ENCODE measurements around the gene SYT1.
"Not testable (repeated sequence)": the region's sequence is repeated elsewhere in the genome, so short reads cannot be mapped to it uniquely, and the experiment has no call there.

The SYT1 gene

GRCh38 chr12:79156846-79157463 lies 292.4 kb downstream of the SYT1 start:
- DNase-seq: no peak

- DNase-seq: no peak
Observed at GRCh38 chr12:79161249-79161934, 296.8 kb downstream of the SYT1 start.

- DNase-seq: no peak
Observed at GRCh38 chr12:79162147-79162772, 297.7 kb downstream of the SYT1 start.

- no peak for DNase-seq
Observed at GRCh38 chr12:79162948-79163347, 298.4 kb downstream of the SYT1 start.

GRCh38 chr12:79164890-79165289 lies 300.3 kb downstream of the SYT1 start:
- no peak for DNase-seq

- DNase-seq: no peak
Observed at GRCh38 chr12:79168687-79169086, 304.1 kb downstream of the SYT1 start.

GRCh38 chr12:79174626-79175025 lies 310.1 kb downstream of the SYT1 start:
- DNase-seq: no peak

GRCh38 chr12:79183003-79183402 lies 318.4 kb downstream of the SYT1 start:
- DNase-seq: no peak

- no peak for DNase-seq
Observed at GRCh38 chr12:79183926-79184325, 319.4 kb downstream of the SYT1 start.

GRCh38 chr12:79186506-79186905 lies 321.9 kb downstream of the SYT1 start:
- no peak for DNase-seq

- DNase-seq: peak; percentile 34
Observed at GRCh38 chr12:79187032-79187431, 322.5 kb downstream of the SYT1 start.

- DNase-seq: no peak
Observed at GRCh38 chr12:79191391-79191790, 326.8 kb downstream of the SYT1 start.

GRCh38 chr12:79194595-79194994 lies 330.0 kb downstream of the SYT1 start:
- no peak for DNase-seq

GRCh38 chr12:79199166-79199565 lies 334.6 kb downstream of the SYT1 start:
- no peak for DNase-seq

GRCh38 chr12:79200176-79200575 lies 335.6 kb downstream of the SYT1 start:
- no peak for DNase-seq

GRCh38 chr12:79203058-79203647 lies 338.6 kb downstream of the SYT1 start:
- no peak for DNase-seq

GRCh38 chr12:79206871-79207270 lies 342.3 kb downstream of the SYT1 start:
- no peak for DNase-seq

- not testable (repeated sequence) for DNase-seq
Observed at GRCh38 chr12:79210403-79210802, 345.8 kb downstream of the SYT1 start.

- no peak for DNase-seq
Observed at GRCh38 chr12:79217306-79217705, 352.7 kb downstream of the SYT1 start.

- DNase-seq: no peak
Observed at GRCh38 chr12:79223210-79223609, 358.6 kb downstream of the SYT1 start.

- DNase-seq: no peak
Observed at GRCh38 chr12:79223761-79224160, 359.2 kb downstream of the SYT1 start.

- no peak for DNase-seq
Observed at GRCh38 chr12:79227091-79227490, 362.5 kb downstream of the SYT1 start.

GRCh38 chr12:79227646-79228045 lies 363.1 kb downstream of the SYT1 start:
- no peak for DNase-seq

GRCh38 chr12:79233341-79233781 lies 368.8 kb downstream of the SYT1 start:
- peak; percentile 77 for DNase-seq

All from DMS153 (cell line).